Head of caudate nucleus (tissue), 42 donors: Measurements from ENCODE around the gene EYA4.

Source experiments
- DNase-seq, 42 donors: peaks; one replicate each; pipeline versions ENCODE4 v3.0.0 to v3.0.0-alpha.2; 2020 to 2021; ENCODE audit warnings: mixed read lengths in 7 of 42
- intact Hi-C: fragments of 100-400 bp; cut with DNase I; formaldehyde crosslinking; loops from one replicate; pipeline ENCODE4 v1.15.0; 2022

The EYA4 gene

GRCh38 chr6:133474516-133474915 lies 233.4 kb downstream of the EYA4 start:
- intact Hi-C loops, result no loop called here

DNA sequence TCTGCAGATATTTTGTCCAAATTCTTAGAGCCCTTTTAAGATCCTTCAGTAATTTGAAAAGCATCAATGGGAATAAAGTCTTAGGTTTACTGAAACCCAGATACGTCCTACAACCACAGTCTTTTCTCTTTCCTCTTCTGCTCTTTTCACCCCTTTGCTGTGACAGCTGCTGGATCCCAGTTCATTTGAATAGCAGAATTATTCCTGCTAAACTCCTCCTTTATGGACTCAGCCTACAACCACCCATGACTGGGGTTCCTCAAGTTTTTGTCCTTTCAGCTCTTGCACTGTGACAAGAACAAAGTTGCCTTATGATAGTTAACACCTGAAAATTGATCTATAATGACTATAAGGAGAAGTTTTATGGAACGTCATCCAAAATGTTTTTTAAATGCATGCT lies 237.5 kb downstream of the EYA4 start:
- no peak for DNase-seq
- intact Hi-C loops, result no loop called here

More at GRCh38 chr6:133474516-133474915, 233.4 kb downstream of the EYA4 start:
- no peak for DNase-seq

DNA sequence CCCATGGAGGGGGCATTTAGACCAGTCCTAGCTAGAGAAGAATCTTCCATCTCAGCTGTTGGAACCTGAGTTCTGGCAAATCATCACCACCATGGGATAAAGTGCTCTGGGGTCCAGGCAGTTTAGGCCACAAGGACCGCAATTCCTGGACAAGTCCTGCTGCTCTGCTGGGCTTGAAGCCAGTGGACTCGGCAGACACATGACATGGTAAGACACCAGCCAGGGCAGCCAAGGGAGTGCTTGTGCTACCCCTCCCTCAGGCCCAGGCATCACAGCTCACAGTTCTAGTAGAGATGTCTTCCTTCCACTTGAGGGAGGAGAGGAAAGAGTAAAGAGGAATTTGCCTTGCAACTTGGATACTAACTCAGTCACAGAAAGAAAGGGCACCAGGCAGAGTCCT lies 246.0 kb downstream of the EYA4 start:
- no peak for DNase-seq
- intact Hi-C loops, result no loop called here

- no peak for DNase-seq
- intact Hi-C loops, result no loop called here
Observed at GRCh38 chr6:133495205-133495903, 254.2 kb downstream of the EYA4 start.

GRCh38 chr6:133499662-133500061 lies 258.5 kb downstream of the EYA4 start:
- no peak for DNase-seq
- intact Hi-C loops, result no loop called here

DNA sequence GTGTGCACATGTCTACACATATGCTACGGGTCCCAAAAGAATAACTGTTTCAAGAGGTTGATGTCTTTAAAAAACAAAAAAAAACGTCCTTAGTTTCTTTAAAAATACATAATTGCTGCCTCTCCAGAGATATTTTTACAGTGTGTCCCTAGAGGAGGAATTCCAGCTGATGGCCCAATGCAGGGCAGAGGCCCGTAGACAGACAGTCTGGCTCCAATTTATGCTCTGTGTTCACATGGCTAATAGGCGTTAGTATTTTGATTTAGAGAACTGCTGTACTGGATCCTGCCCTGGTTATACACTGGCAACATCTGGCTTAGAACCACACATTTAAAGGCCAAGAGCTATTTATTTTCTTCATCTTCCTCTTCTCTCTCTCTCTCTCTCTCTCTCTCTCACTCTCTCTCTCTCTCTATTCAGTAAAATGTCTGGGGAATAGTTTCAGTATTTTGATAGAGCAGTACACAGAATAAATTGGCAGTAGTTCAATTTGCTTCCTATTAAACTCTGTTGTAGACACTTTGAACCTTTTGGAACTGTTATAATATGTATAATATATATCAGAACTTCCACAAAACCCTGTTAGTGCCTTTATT lies 260.6 kb downstream of the EYA4 start:
- intact Hi-C loops, result no loop called here

DNA sequence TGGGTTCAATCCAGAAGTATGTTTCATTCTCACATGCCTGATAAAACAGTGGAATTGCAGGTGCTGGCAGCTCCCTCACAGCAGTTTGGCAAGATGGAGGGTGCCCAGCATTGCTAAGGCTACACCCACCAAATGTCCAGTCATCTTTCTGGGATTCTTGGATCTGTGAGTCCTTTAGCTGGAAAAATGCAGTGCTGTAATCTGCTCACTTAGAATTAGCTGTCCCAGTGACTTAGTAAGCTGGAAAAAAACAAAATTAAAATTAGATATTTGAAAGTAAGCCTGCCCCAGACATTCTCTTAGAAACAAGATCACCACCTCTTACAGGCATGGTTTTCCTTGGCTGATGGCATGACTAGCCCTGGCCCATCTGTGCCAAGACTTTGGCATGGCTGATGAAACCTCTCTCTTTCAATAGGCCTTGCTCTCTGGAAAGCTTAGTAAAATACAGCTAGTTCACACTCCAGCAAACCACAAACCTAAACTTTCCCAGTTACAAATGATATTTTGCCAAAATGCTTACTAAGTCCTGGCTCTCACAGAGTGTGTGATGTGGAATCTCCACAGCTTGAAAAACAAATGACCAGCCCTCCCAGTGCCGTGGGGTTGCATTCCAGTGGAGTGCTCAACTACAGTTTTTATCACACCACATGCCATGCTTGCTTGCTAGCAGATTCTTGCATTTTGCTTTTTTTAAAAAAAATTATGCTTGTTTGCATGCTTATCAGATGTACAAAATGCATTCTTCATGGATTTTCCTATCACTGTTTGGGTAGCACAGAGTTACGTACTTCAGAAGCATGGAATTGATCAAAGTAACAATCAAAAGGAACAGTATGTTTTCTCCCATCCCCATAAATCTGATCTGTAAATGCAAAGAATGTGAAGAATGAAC lies 261.5 kb downstream of the EYA4 start:
- no peak for DNase-seq
- intact Hi-C loops, result no loop called here

More for the DNA sequence above, 260.6 kb downstream of the EYA4 start:
- DNase-seq, result no peak

DNA sequence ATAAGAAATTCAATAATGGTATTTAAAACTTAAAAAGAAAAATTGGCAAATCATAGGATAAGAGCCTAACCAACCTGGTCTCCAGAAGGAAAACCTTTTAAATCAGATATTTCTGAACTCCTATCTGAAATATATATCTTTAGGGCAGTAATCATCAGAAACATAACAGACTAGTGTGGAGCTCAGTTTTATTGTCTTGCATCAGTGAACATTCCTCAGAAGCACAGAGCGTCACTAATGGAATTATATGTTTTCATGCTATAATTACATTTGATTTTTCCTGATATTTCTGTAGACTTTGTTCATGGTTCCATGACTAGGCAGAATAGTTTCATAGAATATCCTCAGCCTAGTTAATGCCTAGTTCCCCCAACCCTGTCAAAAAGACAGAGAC lies 262.2 kb downstream of the EYA4 start:
- intact Hi-C loops, result no loop called here
- no peak for DNase-seq

- intact Hi-C loops, result no loop called here
- no peak for DNase-seq
Observed at GRCh38 chr6:133504158-133504557, 263.0 kb downstream of the EYA4 start.

DNA sequence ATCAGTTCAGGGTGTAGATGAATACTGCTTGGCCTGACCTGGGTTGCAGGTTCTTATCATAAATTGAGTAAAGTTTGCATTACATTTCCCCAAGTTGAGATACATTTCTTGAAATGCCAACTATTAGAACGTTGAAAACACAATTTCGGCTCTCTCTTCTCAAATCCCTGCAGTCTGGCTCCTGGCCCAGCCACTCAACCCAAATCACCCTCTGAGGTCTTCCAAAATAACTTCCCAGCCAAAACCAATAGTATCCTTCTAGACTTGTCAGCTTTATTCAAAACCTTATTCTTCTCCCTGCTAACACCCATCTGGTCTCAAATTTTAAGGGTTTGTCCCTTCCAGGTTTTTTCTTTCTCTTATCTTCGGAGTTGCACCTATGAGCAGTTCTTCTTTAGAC lies 263.6 kb downstream of the EYA4 start:
- no peak for DNase-seq
- intact Hi-C loops, result no loop called here

- DNase-seq, result no peak
- intact Hi-C loops, result no loop called here
Observed at GRCh38 chr6:133505681-133506080, 264.5 kb downstream of the EYA4 start.

GRCh38 chr6:133512410-133513016 lies 271.4 kb downstream of the EYA4 start:
- DNase-seq, result peak; percentile 11 to 83 (median 64)
- intact Hi-C loops, result loop anchor here (5.0 to 10.0 kb wide), 2 partner anchors 320 to 678 kb away; no protein-coding TSS in a partner anchor

DNA sequence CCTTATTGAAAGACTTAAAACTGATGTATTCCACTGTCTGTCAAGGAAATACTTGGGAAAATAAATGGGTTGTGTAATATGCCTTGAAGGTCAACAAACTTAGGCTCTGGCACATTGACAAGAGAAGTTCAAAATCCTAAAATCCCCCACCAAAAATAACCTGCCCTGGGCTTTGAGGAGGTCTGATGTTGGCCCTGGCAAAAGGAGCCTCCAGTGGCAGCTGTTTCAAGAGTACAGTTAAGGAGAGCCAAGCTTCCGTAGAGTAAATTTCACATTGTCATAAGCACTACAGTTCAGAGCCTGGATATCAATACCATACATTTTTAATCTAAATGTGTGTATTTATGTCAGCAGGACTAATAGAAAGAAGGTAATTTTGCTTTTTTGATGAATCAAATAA lies 282.7 kb downstream of the EYA4 start:
- DNase-seq, result no peak
- intact Hi-C loops, result no loop called here

- intact Hi-C loops, result no loop called here
- no peak for DNase-seq
Observed at GRCh38 chr6:133526436-133526835, 285.3 kb downstream of the EYA4 start.

GRCh38 chr6:133528566-133528965 lies 287.4 kb downstream of the EYA4 start:
- DNase-seq, result no peak
- intact Hi-C loops, result no loop called here

- no peak for DNase-seq
- intact Hi-C loops, result no loop called here
Observed at GRCh38 chr6:133532908-133533307, 291.8 kb downstream of the EYA4 start.

DNA sequence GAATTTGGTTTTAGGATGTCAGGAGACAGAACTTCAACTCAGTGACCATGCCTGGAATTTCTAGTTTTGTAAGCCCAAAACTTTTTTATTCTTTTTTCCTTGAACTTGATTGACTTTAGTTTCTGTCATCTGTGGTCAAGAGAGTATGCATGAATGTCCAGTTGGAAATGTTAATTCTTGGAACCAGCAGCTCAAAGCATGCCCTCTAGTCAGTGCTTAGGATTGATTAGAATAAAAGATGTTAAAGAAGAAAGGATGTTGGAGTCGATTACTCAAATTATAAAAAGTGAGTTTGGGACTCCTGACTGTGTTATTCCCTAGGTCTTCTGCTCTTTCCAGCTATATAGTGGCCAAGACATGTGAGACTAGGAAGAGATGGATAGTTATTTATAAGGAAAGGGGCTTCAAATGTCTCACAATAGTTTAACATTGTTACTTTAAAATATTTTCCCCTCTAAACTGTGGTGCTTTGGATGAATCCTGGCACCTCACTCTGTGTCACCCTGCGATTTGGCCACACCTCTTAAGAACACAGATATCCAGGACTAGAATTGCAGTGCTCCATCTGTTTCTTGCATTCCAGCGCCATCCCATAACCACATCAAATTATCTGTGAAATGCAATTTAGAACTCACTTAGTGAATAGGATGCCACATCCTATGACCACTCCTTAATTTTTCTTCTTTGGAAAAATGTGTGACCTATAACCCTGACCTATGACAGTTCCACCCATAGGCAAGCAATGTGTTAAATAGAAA lies 298.5 kb downstream of the EYA4 start:
- DNase-seq, result no peak
- intact Hi-C loops, result no loop called here

DNA sequence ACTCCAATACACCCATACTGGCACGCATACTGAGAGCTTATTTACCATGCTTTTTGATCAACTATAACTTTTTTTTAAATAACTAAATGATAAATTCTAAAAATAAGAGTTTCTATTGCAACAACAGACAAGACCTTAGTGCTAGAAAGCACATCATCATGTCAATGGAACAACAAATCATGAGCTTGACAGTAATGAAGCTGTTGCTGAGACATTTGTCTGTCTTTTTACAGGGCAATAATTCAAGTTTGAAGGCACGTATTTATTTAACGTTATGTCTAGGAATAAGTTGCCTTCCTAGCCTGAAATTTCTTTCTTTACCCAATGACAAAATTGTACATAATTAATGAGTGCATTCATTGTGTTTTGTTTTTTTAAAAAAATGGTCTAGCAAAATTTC lies 299.2 kb downstream of the EYA4 start:
- intact Hi-C loops, result no loop called here
- no peak for DNase-seq

DNA sequence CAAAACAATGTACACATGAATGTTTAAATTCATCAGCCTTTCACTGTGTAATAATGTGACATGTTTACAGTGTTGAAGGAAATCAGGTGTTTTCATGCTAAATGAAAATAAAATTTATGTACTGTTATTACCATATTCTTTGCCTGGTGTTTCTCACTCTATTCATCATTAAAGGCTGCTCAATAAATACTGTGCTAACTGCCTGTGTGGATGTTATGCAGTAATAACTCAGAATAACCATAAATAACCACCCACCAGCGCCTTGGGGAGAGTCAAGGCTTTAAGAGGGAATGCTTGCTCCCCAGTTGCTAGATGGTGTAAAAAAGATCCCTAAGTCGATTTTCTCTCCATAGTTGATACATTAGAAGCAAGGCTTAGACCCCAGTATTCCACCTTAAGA lies 299.9 kb downstream of the EYA4 start:
- DNase-seq, result no peak
- intact Hi-C loops, result no loop called here
